Esophagus squamous epithelium (tissue), 5 donors: ENCODE data around the gene MAPK7. TPM values are rescaled to one million over a fixed set of nuclear protein-coding genes. Genes with fewer than 3 reads are reported as not detected.
A peak's percentile ranks its signal among the peaks of the same experiment; 100 is the strongest.

Source experiments
- DNase-seq: peaks from one replicate; lab custom pipeline; 2025; lab: John Stamatoyannopoulos, UW
- H3K27ac ChIP-seq, 4 donors: fragments of 200-600 bp; sonication (generic); one replicate each; pipeline ENCODE4 v1.5.1; 2016 to 2019; ENCODE audit warnings: mild to moderate bottlenecking in 1 of 4
- H3K27me3 ChIP-seq, 4 donors: fragments of 200-600 bp; sonication (generic); 1 replicate in 3 of 4; 2 replicates in 1 of 4; pipeline versions ENCODE4 v1.5.1 to v1.6.0; 2017 to 2021; ENCODE audit warnings: antibody characterized with exemption in 1 of 4
- H3K36me3 ChIP-seq, 3 donors: fragments of 200-600 bp; sonication (generic); one replicate each; pipeline ENCODE4 v1.5.1; 2016 to 2019
- H3K4me1 ChIP-seq, 3 donors: fragments of 200-600 bp; sonication (generic); one replicate each; pipeline ENCODE4 v1.5.1; 2017 to 2019
- H3K4me3 ChIP-seq, 4 donors: fragments of 200-600 bp; sonication (generic); 1 replicate in 3 of 4; 2 replicates in 1 of 4; pipeline ENCODE4 v1.5.1; 2016 to 2019; ENCODE audit warnings: mild to moderate bottlenecking in 2 of 4, moderate library complexity in 1 of 4
- H3K9me3 ChIP-seq, 3 donors: fragments of 200-600 bp; sonication (generic); one replicate each; pipeline ENCODE4 v1.5.1; 2016 to 2019
- CTCF ChIP-seq, 6 experiments: fragments of 450-650 bp in 4 of 6; fragments of 200-600 bp in 2 of 6; sonication (generic) in 2 of 6; IDR thresholded peaks; one replicate each; pipeline ENCODE4 v1.5.1; 2016 to 2019; ENCODE audit warnings: antibody characterized with exemption in 6 of 6, mild to moderate bottlenecking in 4 of 6, moderate library complexity in 4 of 6
- POLR2A ChIP-seq, 4 donors: fragments of 450-650 bp; IDR thresholded peaks; one replicate each; pipeline ENCODE4 v1.6.1; 2017; ENCODE audit warnings: antibody characterized with exemption in 4 of 4, mild to moderate bottlenecking in 4 of 4, moderate library complexity in 3 of 4
- WGBS, 2 donors: methylation state at CpG; one replicate each; pipeline ENCODE4 v1.1.5; 2018; 5-methylcytosine and 5-hydroxymethylcytosine counted together
- intact Hi-C: fragments of 100-400 bp; cut with DNase I; formaldehyde crosslinking; loops from one replicate; pipeline ENCODE4 v1.15.0; 2022
- total RNA-seq, 4 donors: library from RNA; depleted of rRNA; stranded (reverse); fragments of >200 nt; gene quantifications; one replicate each; pipeline ENCODE4 v1.1.0, GENCODE V29; 2016
- donor health status: DM: yes; HTN: yes; CAD: no.

Gene MAPK7
- total RNA-seq, 4 donors from 2014 or later, result 22.6 to 39.7 (median 28.1) TPM

GRCh38 chr17:19360772-19361171, 17.5 kb upstream of the MAPK7 start:
- H3K4me1 ChIP-seq, result peaks cover 10 to 40% (median 14%) of the 10 kb centered on the region in 3 donors
- no peak overlapping the region for H3K27ac ChIP-seq
- no peaks in the 10 kb centered on the region for H3K9me3 ChIP-seq
- H3K36me3 ChIP-seq, result peaks cover 0 to 10% (median 0%) of the 10 kb centered on the region in 3 donors
- TF ChIP-seq POLR2A (IDR thresholded peaks at IDR 0.05) (no peak), CTCF (IDR thresholded peaks at IDR 0.05) (no peak)
- DNase-seq, result no peak
- H3K4me3 ChIP-seq, result no peak overlapping the region
- 89 to 94% methylated on average over 7 of the region's 8 CpGs for WGBS, 2 donors
- no peaks in the 10 kb centered on the region for H3K27me3 ChIP-seq
- intact Hi-C loops, result loop anchor here (5.0 to 10.0 kb wide), 2 partner anchors 87 to 404 kb away; no protein-coding TSS in a partner anchor

DNA sequence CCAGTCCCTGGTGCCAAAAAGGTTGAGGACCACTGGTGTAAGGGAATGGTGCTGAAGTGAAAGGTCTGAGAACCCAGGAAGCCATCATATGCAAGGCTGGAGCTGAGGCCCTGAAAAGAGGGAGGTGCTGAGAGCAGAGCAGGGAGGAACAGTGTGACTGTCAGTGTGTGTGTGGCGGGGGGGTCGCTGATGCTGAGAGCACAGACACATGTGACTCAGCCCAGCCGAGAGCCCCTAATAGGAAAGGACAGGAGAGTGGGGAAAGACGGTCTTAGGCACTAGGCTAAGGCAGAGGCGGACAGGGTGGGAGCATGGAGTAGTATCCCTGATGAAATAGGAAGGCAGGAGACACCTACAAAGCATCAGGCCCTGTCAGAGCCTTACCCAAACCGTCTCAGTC, 17.0 kb upstream of the MAPK7 start:
- no peak for DNase-seq
- Histone ChIP-seq H3K9me3 (no peaks in the 10 kb centered on the region), H3K36me3 (peaks cover 0 to 10% (median 0%) of the 10 kb centered on the region in 3 donors), H3K4me3 (no peak overlapping the region), H3K27me3 (no peaks in the 10 kb centered on the region), H3K27ac (peak overlapping the region in 1 of 4 donors; percentile 93), H3K4me1 (peaks cover 10 to 40% (median 14%) of the 10 kb centered on the region in 3 donors)
- intact Hi-C loops, result loop anchor here (5.0 to 10.0 kb wide), 2 partner anchors 86 to 403 kb away; no protein-coding TSS in a partner anchor
- 67 to 83% methylated on average over 6 of the region's 6 CpGs for WGBS, 2 donors
- TF ChIP-seq CTCF (IDR thresholded peaks at IDR 0.05) (no peak), POLR2A (IDR thresholded peaks at IDR 0.05) (no peak)

GRCh38 chr17:19361944-19362276, 16.4 kb upstream of the MAPK7 start:
- H3K36me3 ChIP-seq, result peaks cover 0 to 10% (median 0%) of the 10 kb centered on the region in 3 donors
- H3K4me1 ChIP-seq, result peaks cover 10 to 40% (median 14%) of the 10 kb centered on the region in 3 donors
- no peaks in the 10 kb centered on the region for H3K27me3 ChIP-seq
- 12 to 16% methylated on average over 13 to 16 of the region's 16 CpGs for WGBS, 2 donors
- H3K27ac ChIP-seq, result peak overlapping the region; percentile 78 to 93 (median 89)
- H3K4me3 ChIP-seq, result peak overlapping the region; percentile 43 to 85 (median 73)
- DNase-seq, result no peak
- intact Hi-C loops, result loop anchor here (5.0 to 10.0 kb wide), 2 partner anchors 85 to 403 kb away; no protein-coding TSS in a partner anchor
- no peak for TF ChIP-seq POLR2A (IDR thresholded peaks at IDR 0.05)
- no peak for TF ChIP-seq CTCF (IDR thresholded peaks at IDR 0.05)
- no peaks in the 10 kb centered on the region for H3K9me3 ChIP-seq

DNA sequence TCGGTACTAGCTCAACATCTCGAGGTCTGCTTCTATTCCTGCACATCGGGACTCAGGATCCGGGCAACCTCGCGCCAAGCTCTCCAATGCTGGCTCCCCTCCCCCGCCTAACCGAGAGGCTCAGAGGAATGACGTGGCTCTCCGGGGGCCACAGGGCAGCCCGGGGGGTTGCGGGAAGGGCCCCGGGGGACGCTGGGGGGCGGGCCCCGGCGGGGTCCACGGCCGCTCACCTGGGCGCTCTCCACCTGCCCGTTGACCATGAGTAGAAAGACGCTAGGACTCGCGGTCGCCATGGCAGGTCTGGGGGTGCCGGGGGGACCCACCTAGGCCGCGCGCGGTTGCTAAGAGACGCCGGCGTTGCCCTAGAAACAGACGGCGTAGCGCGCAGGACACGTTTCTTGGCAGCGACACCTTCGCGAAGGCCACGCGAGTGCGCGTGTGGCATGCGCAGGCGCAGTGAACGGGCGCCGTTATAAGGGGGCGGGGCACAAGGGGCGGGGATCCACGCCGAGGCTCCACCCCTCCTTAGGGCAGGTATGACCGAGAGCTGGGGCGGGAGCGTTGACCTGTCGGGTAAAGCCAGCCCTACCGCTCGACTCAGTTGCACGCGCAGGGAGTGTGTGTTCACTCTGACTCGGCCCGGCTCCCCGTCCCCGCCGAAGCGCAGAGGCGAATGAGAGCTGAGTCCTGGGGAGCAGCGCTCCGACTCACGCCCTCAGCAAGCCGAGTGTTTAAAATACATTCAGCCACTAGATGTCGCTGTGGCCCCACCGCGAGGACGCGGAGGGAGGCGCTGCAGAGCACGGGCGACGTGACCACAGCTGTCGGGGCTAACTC, 15.8 kb upstream of the MAPK7 start, which contains the start of gene B9D1:
Gene B9D1, minus strand, starts transcription at position 447 of the 837 bp plus-strand sequence. Its CDS starts 154 bp downstream, at position 293.
- Histone ChIP-seq H3K36me3 (peaks cover 0 to 6% (median 0%) of the 10 kb centered on the region in 3 donors), H3K27me3 (no peaks in the 10 kb centered on the region), H3K27ac (peak within 1 kb of the TSS; percentile 78 to 93 (median 89)), H3K4me3 (peak within 1 kb of the TSS; percentile 43 to 85 (median 73)), H3K4me1 (peaks cover 10 to 35% (median 14%) of the 10 kb centered on the region in 3 donors), H3K9me3 (no peaks in the 10 kb centered on the region)
- WGBS, 2 donors, result 0% methylated on average over 2 of the region's 83 CpGs
- intact Hi-C loops, result loop anchor here (5.0 to 10.0 kb wide), 2 partner anchors 85 to 402 kb away; no protein-coding TSS in a partner anchor
- peak; percentile 59 for DNase-seq
- peak; percentile 97 to 99 (median 98) for TF ChIP-seq CTCF (IDR thresholded peaks at IDR 0.05)
- TF ChIP-seq POLR2A (IDR thresholded peaks at IDR 0.05), result peak in 1 of 4 donors; percentile 37

GRCh38 chr17:19363114-19363438, 15.2 kb upstream of the MAPK7 start:
- H3K4me3 ChIP-seq, result peak overlapping the region; percentile 43 to 85 (median 73)
- H3K27me3 ChIP-seq, result no peaks in the 10 kb centered on the region
- intact Hi-C loops, result loop anchor here (5.0 to 10.0 kb wide), 2 partner anchors 84 to 402 kb away; no protein-coding TSS in a partner anchor
- H3K36me3 ChIP-seq, result no peaks in the 10 kb centered on the region
- no peak for DNase-seq
- peak overlapping the region; percentile 78 to 93 (median 89) for H3K27ac ChIP-seq
- peaks cover 10 to 33% (median 14%) of the 10 kb centered on the region in 3 donors for H3K4me1 ChIP-seq
- no peak for TF ChIP-seq CTCF (IDR thresholded peaks at IDR 0.05)
- no peak for TF ChIP-seq POLR2A (IDR thresholded peaks at IDR 0.05)
- no peaks in the 10 kb centered on the region for H3K9me3 ChIP-seq
- WGBS, 2 donors, result 18 to 36% methylated on average over 7 to 13 of the region's 14 CpGs
